Endothelial cell of umbilical vein (primary cell): ENCODE data around the gene SORCS2. TPM values are rescaled to one million over a fixed set of nuclear protein-coding genes. Genes with fewer than 3 reads are reported as not detected.

Experiments used
- BruUV-seq: library from RNA; stranded (reverse); fragments of 400-500 nt; replicated peaks from 2 replicates; lab custom pipeline; 2021; lab: Mats Ljungman, UMichigan
- CTCF ChIA-PET: fragments of 300-600, 350-600 bp; sonication (Branson Sonifier 250); formaldehyde crosslinking; loops from one replicate; lab custom pipeline; 2021; ENCODE audit warnings: antibody characterized with exemption, inconsistent platforms; lab: Charles Lee
- POLR2A ChIA-PET: fragments of 300-600, 350-600 bp; sonication (Branson Sonifier 250); formaldehyde crosslinking; loops from one replicate; lab custom pipeline; 2021; ENCODE audit warnings: antibody characterized with exemption, inconsistent platforms; lab: Charles Lee
- DNase-seq: peaks from one replicate; pipeline ENCODE4 v3.0.0-alpha.2; 2011; ENCODE audit warnings: low read depth, low spot score
- FAIRE-seq: peaks from 2 replicates; lab custom pipeline; 2011; peaks lifted over from hg19 to GRCh38; lab: Jason Lieb, UNC
- H2AFZ ChIP-seq: 2 replicates; pipeline ENCODE4 v1.6.0; 2012; ENCODE audit warnings: low read depth, low read length, control low read depth, inconsistent platforms
- H3K27ac ChIP-seq: 2 replicates; pipeline ENCODE4 v1.5.1; 2011; ENCODE audit warnings: low read depth, mild to moderate bottlenecking, control low read depth, low read length, moderate library complexity; ENCODE audit not compliant: insufficient read depth
- H3K27me3 ChIP-seq, 2 experiments: 2 replicates each; pipeline versions ENCODE4 v1.6.0 to v1.6.1; 2011; ENCODE audit warnings: low read length in 2 of 2, mixed read lengths in 1 of 2; ENCODE audit not compliant: control insufficient read depth in 2 of 2, insufficient read depth in 2 of 2
- H3K36me3 ChIP-seq, 2 experiments: 2 replicates in 1 of 2; 3 replicates in 1 of 2; pipeline ENCODE4 v1.5.1; 2011; ENCODE audit warnings: low read length in 2 of 2, mild to moderate bottlenecking in 1 of 2, moderate library complexity in 1 of 2; ENCODE audit not compliant: control insufficient read depth in 2 of 2, insufficient read depth in 2 of 2; ENCODE audit errors: extremely low read depth in 1 of 2
- H3K4me1 ChIP-seq: 3 replicates; pipeline ENCODE4 v1.5.1; 2011; ENCODE audit warnings: mild to moderate bottlenecking, low read length; ENCODE audit not compliant: control insufficient read depth, insufficient read depth; ENCODE audit errors: extremely low read depth
- H3K4me2 ChIP-seq: 2 replicates; pipeline ENCODE4 v1.6.1; 2011; ENCODE audit warnings: low read length, control low read depth, mixed read lengths; ENCODE audit not compliant: insufficient read depth
- H3K4me3 ChIP-seq, 3 experiments: fragments of 200-600 bp in 1 of 3; sonication (generic), shearing (Covaris generic) in 1 of 3; replicated peaks in 1 of 3; 2 replicates each; pipeline ENCODE4 v1.5.1; 2011 to 2016; ENCODE audit warnings: control low read depth in 3 of 3, low read length in 3 of 3, mild to moderate bottlenecking in 2 of 3, inconsistent platforms in 1 of 3, low read depth in 1 of 3, moderate library complexity in 1 of 3; ENCODE audit not compliant: insufficient read depth in 1 of 3
- H3K79me2 ChIP-seq: 2 replicates; pipeline ENCODE4 v1.6.0; 2012; ENCODE audit warnings: low read length, inconsistent platforms; ENCODE audit not compliant: control insufficient read depth, insufficient read depth
- H3K9ac ChIP-seq: replicated peaks from 2 replicates; pipeline ENCODE3; 2011; ENCODE audit warnings: low read length, control low read depth; ENCODE audit not compliant: insufficient read depth; ENCODE audit errors: extremely low read depth
- H3K9me1 ChIP-seq: replicated peaks from 3 replicates; pipeline ENCODE4 v1.6.0; 2011; ENCODE audit warnings: mild to moderate bottlenecking, low read length; ENCODE audit not compliant: control insufficient read depth, insufficient read depth; ENCODE audit errors: extremely low read depth
- H3K9me3 ChIP-seq: replicated peaks from 2 replicates; pipeline ENCODE4 v1.5.1; 2012; ENCODE audit warnings: low read length, inconsistent platforms; ENCODE audit not compliant: control insufficient read depth, insufficient read depth
- H4K20me1 ChIP-seq: replicated peaks from 2 replicates; pipeline ENCODE3; 2011; ENCODE audit warnings: mild to moderate bottlenecking, low read length; ENCODE audit not compliant: control insufficient read depth, insufficient read depth; ENCODE audit errors: extremely low read depth
- EZH2 ChIP-seq: IDR thresholded peaks from 2 replicates; pipeline ENCODE4 v1.6.1; 2012; ENCODE audit warnings: borderline replicate concordance, low read depth, mild to moderate bottlenecking, moderate library complexity, low read length, inconsistent platforms; ENCODE audit not compliant: severe bottlenecking
- FOS ChIP-seq: IDR thresholded peaks from 2 replicates; pipeline ENCODE4 v1.6.1; 2011; ENCODE audit warnings: mild to moderate bottlenecking, low read length, moderate library complexity, borderline replicate concordance; ENCODE audit not compliant: insufficient read depth
- GATA2 ChIP-seq: IDR thresholded peaks from 2 replicates; pipeline ENCODE4 v1.7.0; 2011; ENCODE audit warnings: low read depth, mild to moderate bottlenecking, moderate library complexity, mixed read lengths, low read length; ENCODE audit not compliant: insufficient read length, insufficient read depth
- JUN ChIP-seq: IDR thresholded peaks from 2 replicates; pipeline ENCODE4 v1.6.1; 2011; ENCODE audit warnings: borderline replicate concordance, low read depth; ENCODE audit not compliant: insufficient read length, insufficient read depth
- MYC ChIP-seq: IDR thresholded peaks from one replicate; pipeline ENCODE4 v1.6.1; 2011; ENCODE audit warnings: mild to moderate bottlenecking, low read depth, low read length
- POLR2A ChIP-seq: IDR thresholded peaks from 2 replicates; pipeline ENCODE4 v1.6.1; 2012; ENCODE audit warnings: low read depth, mild to moderate bottlenecking, control low read depth, low read length
- POLR2AphosphoS5 ChIP-seq: IDR thresholded peaks from 2 replicates; pipeline ENCODE4 v1.6.1; 2012; ENCODE audit warnings: low read depth, mild to moderate bottlenecking, control low read depth, low read length, moderate library complexity; ENCODE audit not compliant: insufficient read depth
- dilution Hi-C: fragments of 300-500 bp; cut with MboI; formaldehyde crosslinking; loops from one replicate; pipeline ENCODE4 v1.15.0; 2019; ENCODE audit warnings: low sequenced_read_pairs; ENCODE audit not compliant: extremely low pct_ligation_motif_present
- intact Hi-C: fragments of 100-400 bp; cut with micrococcal nuclease; formaldehyde crosslinking; loops from one replicate; pipeline ENCODE4 v1.10.0; 2022
- polyA plus RNA-seq, 4 experiments: library from polyadenylated mRNA; depleted of rRNA in 3 of 4; stranded (reverse) in 3 of 4; unstranded in 1 of 4; fragments of >200 nt; gene quantifications; 2 replicates each; pipeline versions ENCODE4 v1.2.1 to v1.2.3, GENCODE V29; 2011 to 2012; ENCODE audit warnings: missing spikeins in 1 of 4
- total RNA-seq: library from RNA; stranded (reverse); gene quantifications from 2 replicates; pipeline ENCODE4 v1.2.3, GENCODE V29; 2021
- TF ChIP-seq, protein P1 (sequence below), 2 donors: IDR thresholded peaks; 1 replicate in 1 of 2; 2 replicates in 1 of 2; pipeline ENCODE4 v1.5.1; 2011; ENCODE audit warnings: low read length in 2 of 2, mild to moderate bottlenecking in 2 of 2, moderate library complexity in 2 of 2, control low read depth in 1 of 2, inconsistent platforms in 1 of 2, low read depth in 1 of 2; ENCODE audit not compliant: insufficient read depth in 1 of 2; ENCODE audit errors: extremely low read depth in 1 of 2
- TF ChIP-seq, protein P2 (sequence below): IDR thresholded peaks from 2 replicates; pipeline ENCODE4 v1.6.1; 2011; ENCODE audit not compliant: insufficient read depth, insufficient read length

Gene SORCS2
- total and polyA plus RNA-seq, 2 donors (not counting 3 experiments of a cell fraction or from before 2014, with no cell fraction given), result not detected

DNA sequence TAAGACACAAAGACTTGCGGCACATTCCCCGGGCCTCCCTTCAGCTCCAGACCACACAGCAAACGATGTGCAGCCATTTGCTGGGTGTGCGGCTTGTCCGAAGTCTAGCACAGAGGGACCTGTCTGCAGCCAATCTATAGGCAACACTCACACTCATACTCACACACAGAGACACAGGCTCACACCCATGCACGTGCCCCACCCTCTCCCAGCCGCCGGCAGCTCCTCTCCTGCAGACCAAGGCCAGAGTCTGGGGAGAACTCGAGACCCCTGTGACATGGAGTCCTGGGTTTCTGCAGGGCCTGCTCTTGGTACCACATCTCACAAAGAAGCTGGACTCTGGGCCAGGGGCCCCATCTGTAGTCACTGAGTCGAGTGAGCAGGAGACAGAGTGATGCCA lies 487.8 kb downstream of the SORCS2 start:
- dilution Hi-C loops (no loop called here), intact Hi-C loops (no loop called here)
- Histone ChIP-seq H3K9me3 (no peaks in the 10 kb centered on the region), H2AFZ (no peak overlapping the region), H3K9me1 (no peaks in the 10 kb centered on the region), H3K27me3 (no peaks in the 10 kb centered on the region), H3K36me3 (no peaks in the 10 kb centered on the region), H3K9ac (no peak overlapping the region), H3K4me1 (no peaks in the 10 kb centered on the region), H3K79me2 (no peaks in the 10 kb centered on the region), H3K4me3 (no peak overlapping the region), H3K4me2 (no peak overlapping the region), H3K27ac (no peak overlapping the region), H4K20me1 (no peaks in the 10 kb centered on the region)
- no peak for TF ChIP-seq EZH2
- TF ChIP-seq FOS, result no peak
- no peak for TF ChIP-seq MYC
- TF ChIP-seq POLR2A, result no peak
- TF ChIP-seq, protein P1, sequence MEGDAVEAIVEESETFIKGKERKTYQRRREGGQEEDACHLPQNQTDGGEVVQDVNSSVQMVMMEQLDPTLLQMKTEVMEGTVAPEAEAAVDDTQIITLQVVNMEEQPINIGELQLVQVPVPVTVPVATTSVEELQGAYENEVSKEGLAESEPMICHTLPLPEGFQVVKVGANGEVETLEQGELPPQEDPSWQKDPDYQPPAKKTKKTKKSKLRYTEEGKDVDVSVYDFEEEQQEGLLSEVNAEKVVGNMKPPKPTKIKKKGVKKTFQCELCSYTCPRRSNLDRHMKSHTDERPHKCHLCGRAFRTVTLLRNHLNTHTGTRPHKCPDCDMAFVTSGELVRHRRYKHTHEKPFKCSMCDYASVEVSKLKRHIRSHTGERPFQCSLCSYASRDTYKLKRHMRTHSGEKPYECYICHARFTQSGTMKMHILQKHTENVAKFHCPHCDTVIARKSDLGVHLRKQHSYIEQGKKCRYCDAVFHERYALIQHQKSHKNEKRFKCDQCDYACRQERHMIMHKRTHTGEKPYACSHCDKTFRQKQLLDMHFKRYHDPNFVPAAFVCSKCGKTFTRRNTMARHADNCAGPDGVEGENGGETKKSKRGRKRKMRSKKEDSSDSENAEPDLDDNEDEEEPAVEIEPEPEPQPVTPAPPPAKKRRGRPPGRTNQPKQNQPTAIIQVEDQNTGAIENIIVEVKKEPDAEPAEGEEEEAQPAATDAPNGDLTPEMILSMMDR (IDR thresholded peaks at IDR 0.05; ENCODE audit: extremely low read depth in 1 of 2, insufficient read depth in 1 of 2, low read depth in 1 of 2, low read length in 2 of 2), result no peak
- TF ChIP-seq, protein P2, sequence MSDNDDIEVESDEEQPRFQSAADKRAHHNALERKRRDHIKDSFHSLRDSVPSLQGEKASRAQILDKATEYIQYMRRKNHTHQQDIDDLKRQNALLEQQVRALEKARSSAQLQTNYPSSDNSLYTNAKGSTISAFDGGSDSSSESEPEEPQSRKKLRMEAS, result no peak
- no peak for TF ChIP-seq JUN
- no peak for TF ChIP-seq POLR2AphosphoS5
- TF ChIP-seq GATA2, result no peak
- DNase-seq (no peak), FAIRE-seq (no peak)
- CTCF ChIA-PET, result no interaction called here
- BruUV-seq, result no TSS peak
- POLR2A ChIA-PET, result interaction anchor here (0.7 kb wide), 1 partner anchor 414 kb away, joined by 5 read pairs; no protein-coding TSS in a partner anchor
